DMS53 treated with DMSO at 0.1 percent for 48 hours (cell line): ENCODE data around the gene BARX1.
"Not testable (repeated sequence)": the region's sequence is repeated elsewhere in the genome, so short reads cannot be mapped to it uniquely, and the experiment has no call there.

Source experiments
- DNase-seq: peaks from one replicate; lab custom pipeline; 2025; ENCODE audit not compliant: unreplicated experiment; lab: John Stamatoyannopoulos, UW

BARX1 gene

GRCh38 chr9:93955111-93955980 lies at the start of gene BARX1:
TSS of gene BARX1 (minus strand) at chr9:93955355. CDS start at chr9:93955146, 209 bp downstream.
- peak; percentile 65 for DNase-seq

- peak; percentile 47 for DNase-seq
Measured at GRCh38 chr9:94002316-94003140, 47.4 kb upstream of the BARX1 start.

- DNase-seq = no peak
Measured at GRCh38 chr9:93996863-93997262, 41.7 kb upstream of the BARX1 start.

- DNase-seq = no peak
Measured at GRCh38 chr9:93996367-93996766, 41.2 kb upstream of the BARX1 start.

GRCh38 chr9:93994545-93994944 lies 39.4 kb upstream of the BARX1 start:
- DNase-seq = no peak

- DNase-seq = no peak
Measured at GRCh38 chr9:93994132-93994531, 39.0 kb upstream of the BARX1 start.

GRCh38 chr9:93992830-93993229 lies 37.7 kb upstream of the BARX1 start:
- no peak for DNase-seq

- no peak for DNase-seq
Measured at GRCh38 chr9:93990448-93990847, 35.3 kb upstream of the BARX1 start.

- DNase-seq = no peak
Measured at GRCh38 chr9:93988056-93988455, 32.9 kb upstream of the BARX1 start.

- DNase-seq = peak; percentile 41
Measured at GRCh38 chr9:93984860-93985259, 29.7 kb upstream of the BARX1 start.

GRCh38 chr9:93983875-93984274 lies 28.7 kb upstream of the BARX1 start:
- no peak for DNase-seq

- no peak for DNase-seq
Measured at GRCh38 chr9:93979721-93980120, 24.6 kb upstream of the BARX1 start.

- peak; percentile 16 for DNase-seq
Measured at GRCh38 chr9:93978551-93978950, 23.4 kb upstream of the BARX1 start.

- DNase-seq = no peak
Measured at GRCh38 chr9:93976973-93977372, 21.8 kb upstream of the BARX1 start.

- DNase-seq = no peak
Measured at GRCh38 chr9:93976081-93976480, 20.9 kb upstream of the BARX1 start.

GRCh38 chr9:93975262-93975661 lies 20.1 kb upstream of the BARX1 start:
- DNase-seq = no peak

GRCh38 chr9:93974151-93974550 lies 19.0 kb upstream of the BARX1 start:
- DNase-seq = no peak

GRCh38 chr9:93972655-93973054 lies 17.5 kb upstream of the BARX1 start:
- DNase-seq = not testable (repeated sequence)

- no peak for DNase-seq
Measured at GRCh38 chr9:93969328-93969661, 14.1 kb upstream of the BARX1 start.

- no peak for DNase-seq
Measured at GRCh38 chr9:93968451-93969327, 13.5 kb upstream of the BARX1 start.
